ENCODE results near the gene NEURL1B.

The NEURL1B gene

GRCh38 chr5:172608773-172609172, 32.3 kb upstream of the NEURL1B start:
- DNase-seq (ENCODE audit: low read depth in 3 of 3): no peak

- DNase-seq (ENCODE audit: low read depth in 3 of 3): no peak
Observed at GRCh38 chr5:172610643-172611042, 30.4 kb upstream of the NEURL1B start.

- no peak for DNase-seq (ENCODE audit: low read depth in 3 of 3)
Observed at GRCh38 chr5:172611913-172612312, 29.1 kb upstream of the NEURL1B start.

GRCh38 chr5:172612771-172613170, 28.3 kb upstream of the NEURL1B start:
- DNase-seq (ENCODE audit: low read depth in 3 of 3): no peak

- no peak for DNase-seq (ENCODE audit: low read depth in 3 of 3)
Observed at GRCh38 chr5:172616136-172616535, 24.9 kb upstream of the NEURL1B start.

GRCh38 chr5:172616730-172617129, 24.3 kb upstream of the NEURL1B start:
- DNase-seq (ENCODE audit: low read depth in 3 of 3): no peak

- DNase-seq (ENCODE audit: low read depth in 3 of 3): no peak
Observed at GRCh38 chr5:172617817-172618216, 23.2 kb upstream of the NEURL1B start.

GRCh38 chr5:172618574-172619365, 22.3 kb upstream of the NEURL1B start:
- DNase-seq (ENCODE audit: low read depth in 3 of 3): no peak

GRCh38 chr5:172620506-172620905, 20.6 kb upstream of the NEURL1B start:
- no peak for DNase-seq (ENCODE audit: low read depth in 3 of 3)

GRCh38 chr5:172622091-172623046, 18.7 kb upstream of the NEURL1B start:
- no peak for DNase-seq (ENCODE audit: low read depth in 3 of 3)

- DNase-seq (ENCODE audit: low read depth in 3 of 3): no peak
Observed at GRCh38 chr5:172623313-172623980, 17.6 kb upstream of the NEURL1B start.

- DNase-seq (ENCODE audit: low read depth in 3 of 3): no peak
Observed at GRCh38 chr5:172624083-172624995, 16.7 kb upstream of the NEURL1B start.

- no peak for DNase-seq (ENCODE audit: low read depth in 3 of 3)
Observed at GRCh38 chr5:172624996-172625964, 15.8 kb upstream of the NEURL1B start.

GRCh38 chr5:172626031-172626581, 15.0 kb upstream of the NEURL1B start:
- DNase-seq (ENCODE audit: low read depth in 3 of 3): no peak

GRCh38 chr5:172630082-172630481, 11.0 kb upstream of the NEURL1B start:
- no peak for DNase-seq (ENCODE audit: low read depth in 3 of 3)

GRCh38 chr5:172630482-172630881, 10.6 kb upstream of the NEURL1B start:
- no peak for DNase-seq (ENCODE audit: low read depth in 3 of 3)

- DNase-seq (ENCODE audit: low read depth in 3 of 3): no peak
Observed at GRCh38 chr5:172630986-172631385, 10.1 kb upstream of the NEURL1B start.

- DNase-seq (ENCODE audit: low read depth in 3 of 3): no peak
Observed at GRCh38 chr5:172632346-172633092, 8.5 kb upstream of the NEURL1B start.

All from stimulated activated CD4-positive, alpha-beta T cell treated with anti-CD3 and anti-CD28 coated beads, TNF-alpha, amount 100 ng/mL, for 4 hours (primary cell).